ENCODE results near the gene C20orf141.
"Not testable (repeated sequence)": the region's sequence is repeated elsewhere in the genome, so short reads cannot be mapped to it uniquely, and the experiment has no call there.

The C20orf141 gene, protein sequence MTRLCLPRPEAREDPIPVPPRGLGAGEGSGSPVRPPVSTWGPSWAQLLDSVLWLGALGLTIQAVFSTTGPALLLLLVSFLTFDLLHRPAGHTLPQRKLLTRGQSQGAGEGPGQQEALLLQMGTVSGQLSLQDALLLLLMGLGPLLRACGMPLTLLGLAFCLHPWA
- total RNA-seq = 0 reads per million in 4 experiments

DNA sequence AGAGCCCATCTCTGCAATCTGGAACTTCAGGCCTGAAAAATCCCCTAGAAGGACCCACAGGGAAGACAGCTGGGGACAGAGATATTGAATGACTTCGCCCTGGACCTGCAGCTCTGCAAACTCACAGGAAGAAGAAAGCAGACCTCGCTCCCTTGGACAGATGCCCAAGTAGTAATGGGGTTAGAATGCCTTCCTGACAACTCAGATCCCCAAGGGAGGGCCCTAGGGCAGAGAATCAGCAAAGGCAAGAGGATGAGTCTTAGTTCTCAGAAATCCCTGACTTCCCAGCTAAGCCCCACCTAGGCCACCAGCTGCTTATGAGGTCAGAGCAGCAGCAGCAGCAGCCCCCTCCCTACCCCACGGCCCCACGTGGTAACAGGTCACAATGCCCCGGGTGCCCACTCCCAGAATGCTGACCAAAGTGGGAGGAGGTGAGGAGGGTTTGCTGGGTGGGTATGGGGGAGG lies at the start of gene C20orf141:
Gene C20orf141 (plus strand): TSS at position 401 of the 465 bp plus-strand sequence. CDS start 198 bp downstream, outside the sequence.
- DNase-seq = no peak

DNA sequence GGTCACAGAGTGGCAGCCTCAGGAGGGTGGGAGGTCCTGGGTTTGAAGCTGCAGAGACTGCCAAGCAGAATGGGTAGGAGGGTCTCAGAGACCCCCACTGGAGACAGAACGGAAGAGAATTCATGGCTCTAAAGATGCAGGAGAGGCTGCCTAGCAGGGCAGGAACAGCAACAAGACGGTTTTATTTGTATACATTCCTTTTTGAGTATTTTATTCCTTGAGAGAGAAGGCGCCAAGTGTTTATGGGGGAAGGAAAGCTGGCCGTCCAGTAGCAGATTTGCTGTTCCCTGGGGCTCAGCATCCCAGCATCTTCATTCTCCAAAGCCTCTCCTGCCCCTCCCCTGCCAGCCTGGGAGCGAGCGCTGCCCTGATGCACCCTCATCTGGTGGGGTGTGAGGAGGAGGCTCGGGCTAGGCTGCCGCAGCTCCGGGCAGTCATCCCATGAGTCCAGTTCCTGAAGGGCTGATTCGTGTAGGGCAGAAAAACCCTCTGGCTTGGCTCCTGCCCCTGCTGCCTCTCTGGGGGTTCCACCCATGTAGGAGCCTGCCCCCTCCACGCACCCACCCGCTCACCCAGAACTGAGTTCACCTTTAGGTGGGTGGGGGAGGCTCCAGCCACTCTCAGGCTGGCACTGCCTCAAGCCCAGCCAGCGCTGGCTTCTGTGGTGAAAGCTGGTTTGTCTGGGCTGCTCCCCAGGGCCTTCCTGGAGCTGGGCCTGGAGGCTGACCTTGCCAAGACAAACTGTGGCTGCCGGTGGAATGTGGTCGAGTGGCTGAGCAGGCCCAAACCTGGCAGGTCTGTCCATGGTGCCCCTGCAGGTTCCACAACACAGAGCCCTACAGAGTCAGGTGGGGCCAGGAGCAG lies 46.8 kb upstream of the C20orf141 start:
- DNase-seq = no peak

DNA sequence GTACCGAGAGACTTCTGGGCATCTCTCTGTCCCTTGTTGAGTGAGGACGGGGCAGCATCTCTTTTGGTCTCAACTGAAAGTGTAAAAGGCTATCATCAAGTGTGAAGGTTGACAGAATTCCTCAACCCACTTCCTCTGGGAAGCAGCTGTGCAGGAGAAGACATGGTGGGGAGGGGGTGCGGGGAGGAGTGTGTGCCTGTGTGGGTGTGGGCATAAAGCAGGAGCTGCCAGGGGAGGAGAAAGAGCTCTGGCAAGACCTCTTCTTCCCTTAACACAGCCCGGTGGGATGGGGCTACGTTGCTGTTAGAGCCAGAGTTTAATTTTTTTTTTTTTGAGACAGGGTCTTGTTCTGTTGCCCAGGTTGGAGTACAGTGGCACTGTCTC lies 46.2 kb upstream of the C20orf141 start:
- DNase-seq = no peak

DNA sequence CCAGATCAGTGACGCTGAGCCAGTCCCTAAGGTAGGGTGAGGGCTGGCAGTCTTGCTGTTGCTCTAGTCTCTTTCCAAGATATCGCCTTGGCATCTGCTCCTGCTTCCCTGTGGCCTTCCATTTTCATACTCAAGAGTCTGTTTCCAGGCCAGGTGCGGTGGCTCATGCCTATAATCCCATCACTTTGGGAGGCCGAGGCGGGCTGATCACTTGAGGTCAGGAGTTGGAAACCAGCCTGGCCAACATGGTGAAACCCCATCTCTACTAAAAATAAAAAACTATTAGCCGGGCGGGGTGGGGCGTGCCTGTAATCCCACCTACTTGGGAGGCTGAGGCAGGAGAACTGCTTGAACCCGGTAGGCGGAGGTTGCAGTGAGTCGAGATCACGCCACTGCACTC lies 44.7 kb upstream of the C20orf141 start:
- not testable (repeated sequence) for DNase-seq

DNA sequence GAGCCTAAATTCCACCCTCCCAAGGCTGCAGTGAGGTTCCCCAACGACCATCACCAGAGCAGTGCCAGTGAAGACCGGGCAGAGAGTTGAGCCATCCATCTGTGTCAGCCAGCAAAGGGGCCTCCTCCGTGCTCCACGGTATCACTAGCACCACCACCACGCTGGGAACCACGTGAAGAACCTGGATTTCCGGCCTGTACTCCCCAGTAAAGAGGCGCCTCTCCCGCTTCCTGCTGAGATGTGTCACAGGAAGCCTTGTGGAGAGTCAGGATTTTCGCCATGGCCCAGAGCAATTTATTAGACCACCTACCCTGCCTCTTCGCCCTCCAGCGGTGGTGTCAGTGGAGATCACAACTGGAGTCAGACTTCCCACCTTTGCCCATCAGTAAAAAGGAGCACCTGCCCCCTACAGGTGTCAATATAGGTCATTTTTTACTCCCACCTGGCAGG lies 43.1 kb upstream of the C20orf141 start:
- DNase-seq = no peak

DNA sequence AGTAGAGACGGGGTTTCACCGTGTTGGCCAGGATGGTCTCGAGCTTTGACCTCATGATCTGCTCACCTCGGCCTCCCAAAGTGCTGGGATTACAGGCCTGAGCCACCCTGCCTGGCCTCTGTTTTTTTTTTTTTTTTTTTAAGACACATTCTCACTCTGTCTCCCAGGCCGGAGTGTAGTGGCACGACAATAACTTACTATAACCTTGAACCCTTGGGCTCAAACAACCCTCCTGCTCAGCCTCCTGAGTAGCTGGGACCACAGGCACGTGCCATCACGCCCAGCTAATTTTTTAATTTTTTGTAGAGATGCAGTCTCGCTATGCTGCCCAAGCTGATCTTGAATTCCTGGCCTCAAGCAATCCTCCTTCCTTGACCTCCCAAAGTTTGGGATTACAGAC lies 41.0 kb upstream of the C20orf141 start:
- no peak for DNase-seq

DNA sequence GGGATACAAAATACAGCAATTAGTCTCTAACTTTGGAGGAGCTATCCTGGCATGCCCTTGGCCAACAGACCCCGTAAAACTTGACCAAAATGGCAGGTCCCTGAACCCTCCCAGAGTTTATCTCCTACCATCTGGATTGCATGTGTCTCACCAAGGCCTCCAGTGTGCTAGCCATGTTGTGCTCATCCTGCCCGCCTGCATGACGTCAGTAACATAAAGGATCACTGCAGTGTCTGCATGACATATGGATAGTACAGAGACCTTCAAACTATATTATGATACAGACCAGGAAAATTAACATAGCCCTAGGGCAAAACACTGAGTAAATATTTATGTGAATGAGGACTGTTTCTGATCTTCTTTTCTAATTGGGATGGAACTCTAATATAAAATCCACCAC lies 39.6 kb upstream of the C20orf141 start:
- no peak for DNase-seq

DNA sequence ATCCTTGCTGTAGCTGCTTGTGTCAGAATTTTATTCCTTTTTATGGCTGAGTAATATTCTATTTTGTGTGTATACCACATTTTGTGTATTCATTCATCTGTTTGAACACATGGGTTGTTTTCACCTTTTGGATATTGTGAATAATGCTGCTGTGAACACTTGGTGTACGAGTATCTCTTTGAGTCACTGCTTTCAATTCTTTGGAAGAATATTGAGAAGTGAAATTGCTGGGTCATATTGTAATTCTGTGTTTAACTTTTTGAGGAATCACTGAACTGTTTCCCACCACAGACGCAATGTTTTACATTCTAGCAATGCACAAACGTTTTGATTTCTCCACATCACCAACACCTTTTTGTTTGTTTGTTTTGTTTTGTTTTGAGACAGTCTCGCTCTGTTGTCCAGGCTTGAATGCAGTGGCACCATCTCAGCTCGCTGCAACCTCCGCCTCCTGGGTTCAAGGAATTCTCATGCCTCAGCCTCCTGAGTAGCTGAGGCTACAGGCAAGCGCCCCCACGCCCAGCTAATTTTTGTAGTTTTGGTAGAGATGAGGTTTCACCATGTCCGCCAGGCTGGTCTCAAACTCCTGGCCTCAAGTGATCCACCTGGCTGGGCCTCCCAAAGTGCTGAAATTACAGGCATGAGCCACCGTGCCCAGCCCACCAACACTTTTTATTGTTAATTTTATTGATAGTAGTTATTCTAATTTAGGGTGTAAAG lies 36.0 kb upstream of the C20orf141 start:
- no peak for DNase-seq

DNA sequence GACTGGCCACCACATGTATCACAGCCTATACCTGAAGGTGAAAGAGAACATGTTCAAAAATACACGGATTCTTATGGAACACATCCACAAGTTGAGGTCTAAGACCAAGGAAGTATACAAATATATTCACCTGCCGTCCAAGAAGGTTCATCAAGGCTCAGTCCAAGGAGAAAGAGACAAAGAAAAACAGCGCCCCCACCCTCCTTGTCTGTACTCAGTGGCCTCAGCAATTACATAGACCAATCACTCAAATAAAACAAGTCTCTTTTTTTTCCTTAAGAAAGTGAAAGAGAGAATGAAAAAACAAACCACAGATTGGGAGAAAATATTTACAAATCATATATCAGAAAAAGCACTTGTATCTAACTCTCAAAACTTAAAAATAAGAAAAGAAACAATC lies 33.8 kb upstream of the C20orf141 start:
- no peak for DNase-seq

DNA sequence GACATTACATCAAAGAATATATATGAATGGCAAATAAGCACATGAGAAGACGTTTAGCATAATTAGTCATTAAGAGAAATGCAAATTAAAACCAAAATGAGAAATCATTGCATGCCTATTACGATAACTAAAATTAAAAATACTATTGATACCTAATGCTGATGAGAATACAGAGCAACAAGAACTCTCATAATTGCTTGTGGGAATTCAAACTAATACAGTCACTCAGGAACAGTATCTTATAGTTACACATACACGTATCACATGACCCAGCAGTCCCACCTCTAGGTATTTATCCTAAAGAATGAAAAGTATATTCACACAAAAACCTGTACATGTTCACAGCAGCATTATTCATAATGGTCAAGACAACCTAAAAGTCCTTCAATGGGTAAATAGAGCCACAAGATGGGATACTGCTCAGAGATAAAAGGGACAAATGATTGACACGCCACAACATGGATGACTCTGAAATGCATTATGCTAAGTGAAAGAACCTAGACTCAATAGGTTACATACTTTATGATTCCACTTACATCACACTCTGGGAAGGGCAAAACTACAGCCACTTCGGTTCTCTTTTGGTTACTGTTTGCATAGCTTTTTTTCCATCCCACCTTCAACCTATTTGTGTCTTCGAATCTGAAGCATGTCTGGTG lies 30.8 kb upstream of the C20orf141 start:
- no peak for DNase-seq

DNA sequence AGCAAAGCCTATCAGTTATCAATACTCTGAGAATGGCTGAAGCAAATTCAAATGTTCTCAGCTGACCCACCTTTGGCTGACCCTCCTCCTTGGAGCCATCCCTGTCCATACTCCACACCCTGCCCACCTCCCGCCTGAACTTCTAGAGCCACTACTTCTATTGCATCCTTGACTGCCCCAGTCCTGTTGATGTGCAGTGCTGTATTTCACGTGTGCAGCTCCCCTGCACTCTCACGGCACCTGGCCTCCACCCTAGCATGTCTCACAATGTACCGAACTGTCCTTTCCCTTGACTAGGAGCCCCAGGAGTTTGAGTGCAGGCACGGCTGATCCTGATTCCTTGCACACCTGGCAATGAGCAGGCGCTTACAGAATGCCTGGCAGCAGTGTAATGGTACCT lies 21.3 kb upstream of the C20orf141 start:
- no peak for DNase-seq

DNA sequence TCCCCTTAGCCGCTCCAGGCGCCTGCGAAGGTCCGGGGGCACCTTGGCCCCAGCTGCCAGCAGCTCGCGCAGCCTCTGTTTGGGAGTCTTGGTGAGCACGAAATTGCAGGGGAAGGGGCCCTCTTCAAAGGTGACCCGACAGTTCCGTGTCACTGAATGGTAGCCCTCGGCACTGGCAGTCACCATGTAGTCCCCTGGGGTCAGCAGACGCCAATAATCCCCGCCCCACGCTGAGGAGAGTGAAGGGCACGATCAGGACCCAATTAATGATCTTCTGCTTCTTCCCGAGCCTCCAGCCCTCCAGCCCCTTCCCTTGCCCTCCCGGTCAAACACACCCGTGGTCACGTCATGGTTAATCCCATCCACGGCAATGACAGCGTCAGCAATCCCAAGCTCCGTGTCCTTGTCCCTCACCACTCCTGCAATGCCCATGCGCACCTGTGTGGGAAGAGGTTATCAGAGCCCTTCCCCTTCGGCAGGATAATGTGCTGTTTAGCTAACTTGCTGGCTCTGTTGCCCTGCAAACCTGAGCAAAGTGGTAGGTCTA lies 20.5 kb upstream of the C20orf141 start:
- no peak for DNase-seq

DNA sequence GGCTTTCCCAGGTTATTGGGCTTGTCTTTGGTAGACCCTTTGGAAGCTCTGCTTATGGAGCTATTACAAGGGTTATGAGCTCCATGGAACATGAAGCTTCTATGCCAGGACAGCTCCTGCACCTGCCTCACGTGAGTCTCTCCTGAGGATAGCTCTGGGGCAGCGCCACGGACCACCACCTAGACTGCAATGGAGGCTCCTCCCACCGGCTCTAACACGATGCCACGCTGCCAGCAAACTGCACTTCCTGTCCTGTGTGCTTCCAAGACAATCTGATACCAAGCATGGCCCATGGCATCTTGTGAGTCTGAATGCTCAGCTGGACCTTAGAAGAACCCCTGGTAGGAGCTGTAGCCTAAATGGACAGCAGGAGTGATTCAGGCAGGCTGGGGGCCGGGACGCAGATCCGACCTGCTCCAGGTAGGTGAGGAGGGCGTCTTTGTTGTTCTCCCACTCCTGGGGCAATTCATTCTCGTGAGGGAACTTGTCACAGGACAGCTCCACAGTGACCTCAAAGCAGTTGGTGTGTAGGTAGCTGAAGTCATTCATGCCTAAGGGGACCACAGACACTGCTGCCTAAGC lies 19.8 kb upstream of the C20orf141 start:
- no peak for DNase-seq

DNA sequence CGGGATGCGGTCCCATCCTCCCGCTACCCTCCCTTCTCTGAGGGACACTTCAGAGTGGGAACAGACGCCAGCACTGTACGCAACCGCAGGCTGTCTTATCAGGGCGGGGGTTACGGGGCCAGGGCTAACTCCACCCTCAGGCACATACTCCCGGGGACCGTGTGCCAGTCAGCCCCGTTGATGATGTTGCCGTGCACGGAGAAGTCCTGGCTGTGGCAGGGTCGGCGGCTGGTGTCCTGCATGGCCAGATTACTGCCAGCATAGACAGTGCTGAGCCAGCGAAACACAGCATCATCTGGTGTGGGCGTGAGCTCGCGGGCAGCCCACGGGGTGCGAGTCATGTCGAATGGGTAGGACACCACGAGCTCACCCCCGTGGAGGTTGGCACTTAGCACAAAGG lies 19.3 kb upstream of the C20orf141 start:
- no peak for DNase-seq

DNA sequence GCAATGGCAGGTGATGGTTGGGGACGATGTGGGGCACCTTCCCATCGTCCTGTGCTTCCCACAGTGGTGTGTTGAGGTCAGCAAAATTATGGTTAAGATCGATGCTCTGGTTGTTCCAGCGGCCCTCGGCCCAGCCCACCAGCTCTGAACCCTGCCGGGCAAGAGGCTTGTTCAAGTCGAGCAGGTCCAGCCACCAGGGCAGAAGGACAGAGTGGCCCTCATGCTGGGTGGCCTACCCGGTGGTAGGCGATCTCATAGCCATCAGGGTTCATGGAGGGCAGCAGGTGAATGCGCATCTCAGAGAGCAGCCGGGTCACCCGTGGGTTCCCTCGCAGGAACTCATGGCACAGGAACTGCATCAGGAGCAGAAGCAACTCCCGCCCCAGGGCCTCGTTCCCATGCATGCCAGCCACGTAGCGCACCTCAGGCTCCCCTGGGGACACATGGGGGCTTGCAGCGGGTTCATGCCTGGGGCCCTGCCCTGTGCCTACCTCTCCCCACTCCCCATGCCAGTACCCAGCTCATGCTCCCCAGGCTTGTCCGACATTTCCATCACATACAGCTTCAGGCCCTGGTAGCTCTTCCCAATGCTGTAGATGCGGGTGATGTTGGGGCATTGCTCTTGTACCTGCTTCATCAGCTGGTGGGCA lies 18.7 kb upstream of the C20orf141 start:
- no peak for DNase-seq

DNA sequence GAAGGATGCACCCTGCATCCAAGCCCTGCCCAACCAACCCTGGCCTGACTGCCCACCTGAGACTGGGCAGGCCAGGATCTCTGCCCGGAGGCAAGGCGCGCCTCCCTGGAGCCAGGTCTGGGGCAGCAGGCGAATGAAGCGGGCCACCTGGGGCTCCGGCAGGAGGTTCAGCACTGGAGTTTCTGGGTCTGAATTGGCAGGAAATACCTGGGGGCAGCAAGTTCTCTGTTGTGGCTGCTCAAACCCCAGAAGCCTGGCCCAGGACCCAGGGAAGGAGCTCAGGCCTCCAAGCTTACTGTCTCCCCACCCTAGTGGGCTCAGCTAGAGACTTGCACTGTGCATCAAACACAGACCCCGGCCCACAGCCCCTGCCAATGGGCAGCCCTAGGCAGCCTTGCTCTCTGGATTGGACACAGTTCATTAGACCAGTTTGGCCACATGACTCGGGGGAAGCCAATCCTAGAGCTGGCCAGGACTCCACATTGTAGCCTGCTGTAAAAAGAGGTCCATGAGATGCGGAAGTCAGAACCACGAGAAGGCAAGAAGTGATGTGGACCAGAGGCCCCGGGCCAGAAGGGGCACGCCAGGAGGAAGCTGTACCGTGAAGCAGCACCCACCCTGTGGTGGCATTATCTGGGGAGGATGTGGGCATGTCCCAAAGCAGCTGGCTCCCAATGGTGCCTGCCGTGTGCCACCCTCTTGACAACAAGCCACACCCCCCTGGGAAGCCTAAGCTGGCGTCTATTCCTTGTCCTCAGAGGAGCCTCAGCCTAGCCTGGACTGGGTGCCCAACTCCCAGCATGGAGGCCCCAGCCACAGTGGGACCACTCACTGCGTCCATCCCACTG lies 17.4 kb upstream of the C20orf141 start:
- no peak for DNase-seq

DNA sequence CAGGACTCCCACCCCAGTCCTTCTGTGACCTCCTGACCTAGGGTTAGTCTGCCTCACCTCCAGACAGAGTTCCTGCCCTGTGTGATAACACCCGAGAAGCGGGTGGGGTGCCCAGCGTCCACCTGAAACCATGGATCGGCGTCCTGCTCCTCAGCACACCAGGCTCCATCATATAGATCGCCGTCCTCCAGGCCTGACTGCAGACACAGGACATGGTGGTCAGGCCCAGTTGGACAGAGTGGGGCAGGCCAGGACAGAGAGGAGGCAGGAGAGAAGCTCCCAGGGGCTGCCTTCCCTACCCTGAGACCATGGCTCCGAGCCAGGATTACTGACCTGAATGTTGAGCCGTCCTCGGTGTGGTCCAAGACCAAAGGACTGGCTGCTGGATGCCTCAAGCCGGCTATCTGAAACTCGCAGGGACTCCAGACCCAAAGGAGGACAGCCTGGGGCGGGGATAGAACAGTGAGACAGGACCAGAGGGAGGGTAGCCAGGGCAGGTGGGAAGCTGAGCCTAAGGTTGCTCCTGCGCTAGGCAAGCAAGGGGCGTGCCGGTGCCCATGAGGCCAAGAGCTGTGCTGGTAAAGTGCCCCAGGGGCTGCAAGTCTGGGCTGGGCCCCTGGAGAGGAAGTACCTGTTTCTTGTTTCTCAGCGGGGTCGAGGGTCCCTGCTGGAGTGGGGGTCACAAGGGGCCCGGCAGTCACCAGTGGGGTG lies 16.5 kb upstream of the C20orf141 start:
- no peak for DNase-seq

DNA sequence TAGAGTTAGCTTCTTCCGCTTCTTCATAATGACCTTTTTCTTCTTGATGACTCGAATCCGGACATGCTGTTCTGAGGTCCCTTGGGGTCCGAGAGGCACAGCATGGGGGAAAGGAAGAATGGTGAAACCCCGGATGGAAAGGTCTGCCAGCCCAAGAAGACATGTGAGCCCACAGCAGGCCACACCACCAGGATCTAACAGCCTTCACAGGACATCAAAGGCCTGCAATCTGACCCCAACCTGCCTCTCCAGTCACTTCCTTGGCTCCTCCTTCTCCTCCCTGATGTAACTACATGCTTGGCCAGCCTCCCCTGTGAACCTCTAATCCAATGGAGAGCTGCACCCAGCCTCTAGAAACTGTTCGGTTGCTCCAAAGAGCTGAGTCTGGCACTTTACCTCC lies 16.0 kb upstream of the C20orf141 start:
- DNase-seq = no peak

DNA sequence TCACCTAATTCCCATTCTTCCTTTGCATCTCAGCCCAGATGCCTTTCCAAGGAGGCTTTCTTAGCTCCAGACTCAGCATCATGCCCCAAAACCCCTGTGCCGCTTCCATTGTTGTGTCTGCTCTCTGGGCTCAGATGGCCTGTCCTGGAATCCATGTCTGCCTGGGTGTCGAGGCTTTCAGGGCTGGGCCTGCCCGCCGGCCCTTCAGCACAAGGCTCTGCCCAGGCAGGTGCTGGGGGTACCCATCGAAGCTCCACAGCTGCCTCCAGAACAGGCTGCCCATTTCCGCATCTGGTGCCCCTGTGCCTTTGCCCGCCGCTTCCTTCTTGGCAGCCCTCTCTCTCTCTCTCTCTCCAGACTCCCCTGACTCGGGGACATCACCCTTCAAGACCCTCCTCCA lies 15.5 kb upstream of the C20orf141 start:
- no peak for DNase-seq

All from effector CD8-positive, alpha-beta T cell (primary cell).